ENCODE data around the gene AGBL1. TPM values are rescaled to one million over a fixed set of nuclear protein-coding genes. Genes with fewer than 3 reads are reported as not detected.
A peak's percentile ranks its signal among the peaks of the same experiment; 100 is the strongest.

Gene AGBL1
- total RNA-seq, 1 donor from 2014 or later, result not detected

DNA sequence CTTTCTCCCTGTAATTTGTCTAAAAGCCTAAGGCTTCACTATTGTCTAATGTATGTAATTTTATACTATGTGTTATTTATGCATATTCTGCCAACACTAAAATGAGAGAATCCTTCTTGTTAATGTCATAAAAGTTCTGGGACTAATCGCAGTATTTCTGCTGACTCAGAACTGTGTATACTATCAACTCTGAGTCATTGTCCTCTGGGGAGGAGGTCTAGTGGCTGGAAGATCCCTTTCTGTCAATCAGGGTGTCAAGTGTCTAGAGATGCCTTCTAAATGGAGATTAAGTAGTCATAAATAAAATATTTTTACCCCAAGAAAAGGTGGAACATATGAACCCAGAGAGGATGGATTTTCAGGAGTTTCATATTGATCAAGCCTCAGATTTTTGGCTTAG is 473.4 kb downstream of the AGBL1 start:
- Mint-ChIP-seq H3K27me3 (ENCODE audit: low read depth, unreplicated experiment) (no peaks in the 10 kb centered on the region), H3K36me3 (ENCODE audit: low read depth, unreplicated experiment) (no peaks in the 10 kb centered on the region), H3K4me3 (ENCODE audit: unreplicated experiment) (no peak overlapping the region), H3K4me1 (ENCODE audit: low read depth, unreplicated experiment) (peaks cover 30% of the 10 kb centered on the region), H3K9me3 (ENCODE audit: unreplicated experiment) (peaks cover 3% of the 10 kb centered on the region), H3K27ac (ENCODE audit: unreplicated experiment) (no peak overlapping the region)
- Histone ChIP-seq H3K4me3 (ENCODE audit: insufficient read depth, low read depth, low read length) (no peak overlapping the region), H2AFZ (ENCODE audit: low read depth, low read length) (no peak overlapping the region), H3K36me3 (ENCODE audit: insufficient read depth, low read length) (no peaks in the 10 kb centered on the region), H3K4me2 (ENCODE audit: low read length) (no peak overlapping the region), H3K4me1 (ENCODE audit: insufficient read depth, low read length) (no peaks in the 10 kb centered on the region), H4K20me1 (ENCODE audit: insufficient read depth, low read length) (no peaks in the 10 kb centered on the region), H3K27ac (ENCODE audit: low read depth, low read length) (no peak overlapping the region), H3K79me2 (ENCODE audit: insufficient read depth, low read length) (no peaks in the 10 kb centered on the region), H3K9me3 (ENCODE audit: insufficient read depth, low read depth, low read length) (no peaks in the 10 kb centered on the region), H3K9ac (ENCODE audit: low read length) (no peak overlapping the region), H3K27me3 (ENCODE audit: insufficient read depth, low read length) (no peaks in the 10 kb centered on the region)
- no peak for TF ChIP-seq EZH2 (IDR thresholded peaks at IDR 0.05; ENCODE audit: insufficient read depth, low read length)
- TF ChIP-seq, protein P1, sequence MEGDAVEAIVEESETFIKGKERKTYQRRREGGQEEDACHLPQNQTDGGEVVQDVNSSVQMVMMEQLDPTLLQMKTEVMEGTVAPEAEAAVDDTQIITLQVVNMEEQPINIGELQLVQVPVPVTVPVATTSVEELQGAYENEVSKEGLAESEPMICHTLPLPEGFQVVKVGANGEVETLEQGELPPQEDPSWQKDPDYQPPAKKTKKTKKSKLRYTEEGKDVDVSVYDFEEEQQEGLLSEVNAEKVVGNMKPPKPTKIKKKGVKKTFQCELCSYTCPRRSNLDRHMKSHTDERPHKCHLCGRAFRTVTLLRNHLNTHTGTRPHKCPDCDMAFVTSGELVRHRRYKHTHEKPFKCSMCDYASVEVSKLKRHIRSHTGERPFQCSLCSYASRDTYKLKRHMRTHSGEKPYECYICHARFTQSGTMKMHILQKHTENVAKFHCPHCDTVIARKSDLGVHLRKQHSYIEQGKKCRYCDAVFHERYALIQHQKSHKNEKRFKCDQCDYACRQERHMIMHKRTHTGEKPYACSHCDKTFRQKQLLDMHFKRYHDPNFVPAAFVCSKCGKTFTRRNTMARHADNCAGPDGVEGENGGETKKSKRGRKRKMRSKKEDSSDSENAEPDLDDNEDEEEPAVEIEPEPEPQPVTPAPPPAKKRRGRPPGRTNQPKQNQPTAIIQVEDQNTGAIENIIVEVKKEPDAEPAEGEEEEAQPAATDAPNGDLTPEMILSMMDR (IDR thresholded peaks at IDR 0.05; ENCODE audit: insufficient read depth, low read depth, low read length), result no peak
- DNase-seq (ENCODE audit: low read depth) (no peak), FAIRE-seq (no peak)

DNA sequence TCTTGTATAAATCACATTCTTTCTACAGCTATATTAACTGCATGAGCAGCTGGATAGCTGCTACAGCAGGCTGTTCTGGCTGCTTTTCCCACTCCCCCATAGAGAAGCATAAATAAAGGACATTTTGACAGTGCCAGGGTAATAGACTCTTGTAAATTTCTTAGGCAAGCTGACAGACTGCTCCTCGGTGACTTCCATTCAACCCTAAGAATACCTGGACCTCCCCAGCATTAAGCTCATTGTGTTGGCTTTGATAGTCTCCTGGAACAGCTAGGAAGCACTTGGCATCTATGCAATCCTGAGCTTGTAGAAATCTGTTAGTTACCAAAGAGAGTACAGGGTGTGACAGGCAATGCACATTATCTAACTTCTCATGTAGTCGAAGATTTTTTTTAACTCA is 475.4 kb downstream of the AGBL1 start:
- DNase-seq (ENCODE audit: low read depth) (no peak), FAIRE-seq (no peak)
- no peaks in the 10 kb centered on the region for H3K27me3 Mint-ChIP-seq (ENCODE audit: low read depth, unreplicated experiment)
- H3K9ac ChIP-seq (ENCODE audit: low read length), result no peak overlapping the region
- H3K27me3 ChIP-seq (ENCODE audit: insufficient read depth, low read length), result no peaks in the 10 kb centered on the region
- H3K4me3 Mint-ChIP-seq (ENCODE audit: unreplicated experiment), result no peak overlapping the region
- no peak overlapping the region for H3K27ac ChIP-seq (ENCODE audit: low read depth, low read length)
- H3K4me3 ChIP-seq (ENCODE audit: insufficient read depth, low read depth, low read length), result no peak overlapping the region
- no peaks in the 10 kb centered on the region for H3K36me3 Mint-ChIP-seq (ENCODE audit: low read depth, unreplicated experiment)
- peaks cover 30% of the 10 kb centered on the region for H3K4me1 Mint-ChIP-seq (ENCODE audit: low read depth, unreplicated experiment)
- no peaks in the 10 kb centered on the region for H3K9me3 ChIP-seq (ENCODE audit: insufficient read depth, low read depth, low read length)
- no peaks in the 10 kb centered on the region for H3K4me1 ChIP-seq (ENCODE audit: insufficient read depth, low read length)
- no peak overlapping the region for H3K4me2 ChIP-seq (ENCODE audit: low read length)
- H3K36me3 ChIP-seq (ENCODE audit: insufficient read depth, low read length), result no peaks in the 10 kb centered on the region
- H3K9me3 Mint-ChIP-seq (ENCODE audit: unreplicated experiment), result no peaks in the 10 kb centered on the region
- no peak overlapping the region for H2AFZ ChIP-seq (ENCODE audit: low read depth, low read length)
- TF ChIP-seq EZH2 (IDR thresholded peaks at IDR 0.05; ENCODE audit: insufficient read depth, low read length), result no peak
- TF ChIP-seq, protein P1 (IDR thresholded peaks at IDR 0.05; ENCODE audit: insufficient read depth, low read depth, low read length), result no peak
- H4K20me1 ChIP-seq (ENCODE audit: insufficient read depth, low read length), result no peaks in the 10 kb centered on the region
- H3K27ac Mint-ChIP-seq (ENCODE audit: unreplicated experiment), result no peak overlapping the region
- H3K79me2 ChIP-seq (ENCODE audit: insufficient read depth, low read length), result no peaks in the 10 kb centered on the region

DNA sequence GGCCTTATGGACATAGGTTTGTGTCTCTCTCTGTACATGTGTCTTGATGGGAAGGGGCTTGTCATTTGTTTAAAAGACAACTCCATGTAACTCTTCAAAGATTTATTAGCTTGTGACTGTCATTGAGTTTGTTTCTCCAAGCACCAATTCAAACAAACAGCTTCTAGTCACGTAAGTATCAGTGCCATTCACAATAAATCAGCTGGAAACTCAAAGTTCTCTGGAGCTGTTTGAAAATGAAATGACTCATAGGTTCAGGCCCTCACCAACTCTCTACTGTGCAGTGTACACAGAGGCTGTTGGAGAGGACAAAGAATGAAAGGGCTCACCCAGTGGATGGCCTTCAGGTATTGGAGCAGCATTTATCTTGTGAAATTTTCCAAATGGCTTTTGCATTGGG is 476.3 kb downstream of the AGBL1 start:
- TF ChIP-seq, protein P1 (IDR thresholded peaks at IDR 0.05; ENCODE audit: insufficient read depth, low read depth, low read length), result no peak
- TF ChIP-seq EZH2 (IDR thresholded peaks at IDR 0.05; ENCODE audit: insufficient read depth, low read length), result no peak
- Histone ChIP-seq H3K9ac (ENCODE audit: low read length) (no peak overlapping the region), H3K79me2 (ENCODE audit: insufficient read depth, low read length) (no peaks in the 10 kb centered on the region), H3K27ac (ENCODE audit: low read depth, low read length) (no peak overlapping the region), H4K20me1 (ENCODE audit: insufficient read depth, low read length) (no peaks in the 10 kb centered on the region), H3K36me3 (ENCODE audit: insufficient read depth, low read length) (no peaks in the 10 kb centered on the region), H3K4me2 (ENCODE audit: low read length) (peak overlapping the region; percentile 8), H3K27me3 (ENCODE audit: insufficient read depth, low read length) (no peaks in the 10 kb centered on the region), H3K4me3 (ENCODE audit: insufficient read depth, low read depth, low read length) (no peak overlapping the region), H3K4me1 (ENCODE audit: insufficient read depth, low read length) (no peaks in the 10 kb centered on the region), H2AFZ (ENCODE audit: low read depth, low read length) (no peak overlapping the region), H3K9me3 (ENCODE audit: insufficient read depth, low read depth, low read length) (no peaks in the 10 kb centered on the region)
- FAIRE-seq (no peak), DNase-seq (ENCODE audit: low read depth) (peak; percentile 23)
- Mint-ChIP-seq H3K9me3 (ENCODE audit: unreplicated experiment) (no peaks in the 10 kb centered on the region), H3K27ac (ENCODE audit: unreplicated experiment) (no peak overlapping the region), H3K4me3 (ENCODE audit: unreplicated experiment) (no peak overlapping the region), H3K27me3 (ENCODE audit: low read depth, unreplicated experiment) (no peaks in the 10 kb centered on the region), H3K36me3 (ENCODE audit: low read depth, unreplicated experiment) (no peaks in the 10 kb centered on the region), H3K4me1 (ENCODE audit: low read depth, unreplicated experiment) (peaks cover 30% of the 10 kb centered on the region)
